Measurements from ENCODE around the gene AGRN.

DNA sequence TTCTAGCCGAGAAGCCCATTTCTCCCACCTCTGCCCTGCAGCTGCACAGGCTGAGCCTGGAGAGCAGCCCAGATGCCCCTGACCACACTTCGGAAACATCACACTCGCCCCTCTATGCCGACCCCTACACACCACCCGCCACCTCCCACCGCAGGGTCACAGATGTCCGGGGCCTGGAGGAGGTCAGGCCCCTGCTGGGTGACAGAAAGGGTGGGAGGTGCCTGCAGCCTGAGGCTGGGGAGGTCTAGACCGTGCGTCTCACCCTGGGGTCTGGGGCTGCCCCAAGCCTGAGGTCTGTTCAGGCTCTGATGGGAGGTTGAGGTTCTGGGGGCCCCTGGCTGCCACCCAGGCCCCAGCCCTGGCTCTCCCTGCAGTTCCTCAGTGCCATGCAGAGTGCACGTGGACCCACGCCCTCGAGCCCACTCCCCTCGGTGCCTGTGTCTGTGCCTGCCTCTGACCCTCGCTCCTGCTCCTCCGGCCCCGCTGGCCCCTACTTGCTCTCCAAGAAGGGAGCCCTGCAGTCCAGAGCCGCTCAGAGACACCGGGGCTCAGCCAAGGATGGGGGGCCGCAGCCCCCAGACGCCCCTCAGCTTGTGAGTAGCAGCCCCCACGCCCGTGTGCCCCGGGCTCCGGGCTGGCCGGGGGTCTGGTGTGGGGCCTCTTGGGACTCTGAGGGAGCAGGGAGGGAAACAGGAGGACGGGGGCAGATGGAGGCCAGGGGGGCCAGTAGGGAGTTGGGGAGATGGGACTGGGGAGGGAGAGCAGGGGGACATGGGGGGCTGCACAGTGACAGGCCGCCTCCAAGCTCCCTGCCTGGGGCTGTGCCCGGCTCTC lies 46.2 kb upstream of the AGRN start:
- TF ChIP-seq, protein P1, sequence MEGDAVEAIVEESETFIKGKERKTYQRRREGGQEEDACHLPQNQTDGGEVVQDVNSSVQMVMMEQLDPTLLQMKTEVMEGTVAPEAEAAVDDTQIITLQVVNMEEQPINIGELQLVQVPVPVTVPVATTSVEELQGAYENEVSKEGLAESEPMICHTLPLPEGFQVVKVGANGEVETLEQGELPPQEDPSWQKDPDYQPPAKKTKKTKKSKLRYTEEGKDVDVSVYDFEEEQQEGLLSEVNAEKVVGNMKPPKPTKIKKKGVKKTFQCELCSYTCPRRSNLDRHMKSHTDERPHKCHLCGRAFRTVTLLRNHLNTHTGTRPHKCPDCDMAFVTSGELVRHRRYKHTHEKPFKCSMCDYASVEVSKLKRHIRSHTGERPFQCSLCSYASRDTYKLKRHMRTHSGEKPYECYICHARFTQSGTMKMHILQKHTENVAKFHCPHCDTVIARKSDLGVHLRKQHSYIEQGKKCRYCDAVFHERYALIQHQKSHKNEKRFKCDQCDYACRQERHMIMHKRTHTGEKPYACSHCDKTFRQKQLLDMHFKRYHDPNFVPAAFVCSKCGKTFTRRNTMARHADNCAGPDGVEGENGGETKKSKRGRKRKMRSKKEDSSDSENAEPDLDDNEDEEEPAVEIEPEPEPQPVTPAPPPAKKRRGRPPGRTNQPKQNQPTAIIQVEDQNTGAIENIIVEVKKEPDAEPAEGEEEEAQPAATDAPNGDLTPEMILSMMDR (IDR thresholded peaks at IDR 0.05) = no peak
- TF ChIP-seq POLR2A (IDR thresholded peaks at IDR 0.05) = no peak

Measured in thyroid gland (tissue), 4 donors.